ENCODE measurements around the gene BDH1. TPM values are rescaled to one million over a fixed set of nuclear protein-coding genes. Genes with fewer than 3 reads are reported as not detected.

The BDH1 gene
- total and polyA plus RNA-seq, 3 donors from 2014 or later = 12.8 to 22.4 (median 14.4) TPM

DNA sequence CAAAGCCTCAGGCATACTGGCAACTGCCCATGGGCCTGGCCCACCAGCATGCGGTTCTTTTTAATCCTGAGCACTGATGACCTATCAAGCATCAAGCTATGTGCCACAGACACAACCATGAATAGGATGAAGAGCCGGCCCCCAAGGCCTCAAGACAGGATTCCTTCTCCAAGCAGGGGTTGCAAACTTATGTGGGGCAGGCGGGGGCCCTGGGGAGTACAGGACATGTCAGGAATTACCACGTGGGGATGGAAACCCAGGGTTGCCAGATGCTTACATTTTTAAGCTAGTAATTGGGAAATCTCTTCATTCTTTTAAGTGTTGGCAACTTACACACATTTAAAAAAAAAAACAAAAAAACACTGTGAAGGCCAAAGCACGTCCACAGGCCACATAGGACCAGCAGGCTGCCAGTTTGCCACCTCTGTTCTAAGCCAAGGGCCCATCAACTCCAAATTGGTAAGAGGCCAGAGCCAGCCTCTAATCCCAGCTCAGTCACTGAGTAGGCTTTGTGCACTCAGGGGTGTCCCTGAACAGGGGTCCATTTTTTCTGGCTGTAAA lies 32.8 kb downstream of the BDH1 start:
- H3K36me3 ChIP-seq (ENCODE audit: low read depth, missing control alignments) = no peaks in the 10 kb centered on the region
- intact Hi-C loops (cut with DNase I; ENCODE audit: low total_unique reads) = no loop called here
- TF ChIP-seq POLR2A (IDR thresholded peaks at IDR 0.05) = no peak
- TF ChIP-seq, protein P1, sequence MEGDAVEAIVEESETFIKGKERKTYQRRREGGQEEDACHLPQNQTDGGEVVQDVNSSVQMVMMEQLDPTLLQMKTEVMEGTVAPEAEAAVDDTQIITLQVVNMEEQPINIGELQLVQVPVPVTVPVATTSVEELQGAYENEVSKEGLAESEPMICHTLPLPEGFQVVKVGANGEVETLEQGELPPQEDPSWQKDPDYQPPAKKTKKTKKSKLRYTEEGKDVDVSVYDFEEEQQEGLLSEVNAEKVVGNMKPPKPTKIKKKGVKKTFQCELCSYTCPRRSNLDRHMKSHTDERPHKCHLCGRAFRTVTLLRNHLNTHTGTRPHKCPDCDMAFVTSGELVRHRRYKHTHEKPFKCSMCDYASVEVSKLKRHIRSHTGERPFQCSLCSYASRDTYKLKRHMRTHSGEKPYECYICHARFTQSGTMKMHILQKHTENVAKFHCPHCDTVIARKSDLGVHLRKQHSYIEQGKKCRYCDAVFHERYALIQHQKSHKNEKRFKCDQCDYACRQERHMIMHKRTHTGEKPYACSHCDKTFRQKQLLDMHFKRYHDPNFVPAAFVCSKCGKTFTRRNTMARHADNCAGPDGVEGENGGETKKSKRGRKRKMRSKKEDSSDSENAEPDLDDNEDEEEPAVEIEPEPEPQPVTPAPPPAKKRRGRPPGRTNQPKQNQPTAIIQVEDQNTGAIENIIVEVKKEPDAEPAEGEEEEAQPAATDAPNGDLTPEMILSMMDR (IDR thresholded peaks at IDR 0.05) = no peak
- no peaks in the 10 kb centered on the region for H3K9me3 ChIP-seq
- H3K27ac ChIP-seq = no peak overlapping the region
- 74 to 77% methylated on average over 5 of the region's 5 CpGs for WGBS, 2 donors
- DNase-seq = no peak
- no peaks in the 10 kb centered on the region for H3K4me1 ChIP-seq
- no peak overlapping the region for H3K4me3 ChIP-seq
- H3K27me3 ChIP-seq = no peaks in the 10 kb centered on the region

DNA sequence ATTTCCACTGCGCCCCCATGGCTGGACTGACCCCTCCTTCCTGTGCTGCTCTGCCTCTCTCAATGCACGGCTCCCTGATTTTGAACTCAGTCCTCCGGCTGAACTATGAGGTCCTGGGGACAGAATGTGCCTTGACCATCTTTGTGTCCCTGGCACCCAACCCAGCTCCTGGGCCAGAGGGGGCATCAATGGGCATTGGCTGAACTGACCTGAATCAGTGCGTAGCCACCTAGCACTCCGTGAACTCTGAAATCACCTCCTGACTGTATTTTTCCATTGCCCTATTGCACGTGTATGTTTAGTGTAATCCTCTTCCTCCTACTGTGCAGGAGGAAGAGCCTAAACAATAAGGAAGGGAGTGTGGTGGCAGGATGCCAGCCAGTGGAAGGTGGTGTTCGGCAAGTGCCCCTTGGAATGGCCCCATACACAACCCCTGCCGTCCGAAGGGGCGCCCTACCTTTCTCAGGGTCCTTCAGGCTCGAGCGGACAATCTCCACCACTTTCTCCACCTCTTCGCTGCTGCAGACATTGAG lies 33.5 kb downstream of the BDH1 start:
- H3K4me1 ChIP-seq = no peaks in the 10 kb centered on the region
- H3K36me3 ChIP-seq (ENCODE audit: low read depth, missing control alignments) = no peaks in the 10 kb centered on the region
- no peak for DNase-seq
- H3K27ac ChIP-seq = no peak overlapping the region
- TF ChIP-seq POLR2A (IDR thresholded peaks at IDR 0.05) = no peak
- TF ChIP-seq, protein P1 (IDR thresholded peaks at IDR 0.05) = no peak
- intact Hi-C loops (cut with DNase I; ENCODE audit: low total_unique reads) = no loop called here
- H3K27me3 ChIP-seq = no peaks in the 10 kb centered on the region
- 85 to 87% methylated on average over 12 to 13 of the region's 13 CpGs for WGBS, 2 donors
- no peak overlapping the region for H3K4me3 ChIP-seq
- H3K9me3 ChIP-seq = no peaks in the 10 kb centered on the region

DNA sequence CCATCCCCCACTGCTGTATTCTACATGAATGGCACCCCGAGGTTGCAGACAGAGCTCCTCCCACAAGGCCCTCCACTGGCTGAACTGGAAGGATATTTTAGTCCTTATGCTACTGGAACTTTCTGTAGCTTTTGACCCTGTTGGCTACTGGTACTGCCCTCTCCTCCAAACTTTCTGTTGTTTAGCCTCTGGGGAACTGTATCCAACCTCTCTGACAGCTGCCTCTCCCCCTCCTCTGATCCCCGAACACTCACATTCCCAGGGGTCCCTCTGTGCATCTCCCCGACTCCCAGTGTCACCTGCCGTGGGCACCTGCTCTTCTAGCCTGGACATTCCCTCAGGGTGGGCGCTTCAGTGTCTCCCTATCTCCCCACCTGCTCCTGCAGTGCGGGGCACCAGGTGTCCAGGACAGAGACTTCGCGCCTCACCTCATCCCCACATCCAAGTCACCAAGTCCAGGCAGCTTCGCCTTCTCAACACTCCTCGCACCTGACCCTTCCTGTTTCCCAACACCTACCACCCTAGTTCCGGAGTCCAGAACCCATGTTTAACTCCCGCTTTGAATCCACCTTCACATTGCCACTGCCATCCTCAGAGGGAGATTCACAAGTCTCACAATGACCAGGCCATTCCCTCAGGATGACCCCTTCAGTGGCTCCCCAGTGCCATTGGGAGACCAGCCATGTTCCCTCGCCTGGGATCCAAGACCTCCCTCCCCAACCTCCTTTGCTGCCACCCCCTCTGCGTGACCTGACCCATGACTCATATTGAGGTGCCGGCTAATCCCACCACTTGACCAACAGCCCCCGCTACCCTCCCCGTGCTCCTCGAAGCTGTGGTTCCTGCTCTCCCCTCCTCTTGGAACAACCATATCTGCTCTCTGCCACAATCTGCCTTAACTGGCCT lies 34.2 kb downstream of the BDH1 start:
- TF ChIP-seq, protein P1 (IDR thresholded peaks at IDR 0.05) = no peak
- TF ChIP-seq POLR2A (IDR thresholded peaks at IDR 0.05) = no peak
- Histone ChIP-seq H3K27me3 (no peaks in the 10 kb centered on the region), H3K27ac (no peak overlapping the region), H3K9me3 (no peaks in the 10 kb centered on the region), H3K4me3 (no peak overlapping the region), H3K4me1 (no peaks in the 10 kb centered on the region), H3K36me3 (ENCODE audit: low read depth, missing control alignments) (no peaks in the 10 kb centered on the region)
- WGBS, 2 donors = 89 to 93% methylated on average over 18 of the region's 18 CpGs
- no peak for DNase-seq
- intact Hi-C loops (cut with DNase I; ENCODE audit: low total_unique reads) = no loop called here

DNA sequence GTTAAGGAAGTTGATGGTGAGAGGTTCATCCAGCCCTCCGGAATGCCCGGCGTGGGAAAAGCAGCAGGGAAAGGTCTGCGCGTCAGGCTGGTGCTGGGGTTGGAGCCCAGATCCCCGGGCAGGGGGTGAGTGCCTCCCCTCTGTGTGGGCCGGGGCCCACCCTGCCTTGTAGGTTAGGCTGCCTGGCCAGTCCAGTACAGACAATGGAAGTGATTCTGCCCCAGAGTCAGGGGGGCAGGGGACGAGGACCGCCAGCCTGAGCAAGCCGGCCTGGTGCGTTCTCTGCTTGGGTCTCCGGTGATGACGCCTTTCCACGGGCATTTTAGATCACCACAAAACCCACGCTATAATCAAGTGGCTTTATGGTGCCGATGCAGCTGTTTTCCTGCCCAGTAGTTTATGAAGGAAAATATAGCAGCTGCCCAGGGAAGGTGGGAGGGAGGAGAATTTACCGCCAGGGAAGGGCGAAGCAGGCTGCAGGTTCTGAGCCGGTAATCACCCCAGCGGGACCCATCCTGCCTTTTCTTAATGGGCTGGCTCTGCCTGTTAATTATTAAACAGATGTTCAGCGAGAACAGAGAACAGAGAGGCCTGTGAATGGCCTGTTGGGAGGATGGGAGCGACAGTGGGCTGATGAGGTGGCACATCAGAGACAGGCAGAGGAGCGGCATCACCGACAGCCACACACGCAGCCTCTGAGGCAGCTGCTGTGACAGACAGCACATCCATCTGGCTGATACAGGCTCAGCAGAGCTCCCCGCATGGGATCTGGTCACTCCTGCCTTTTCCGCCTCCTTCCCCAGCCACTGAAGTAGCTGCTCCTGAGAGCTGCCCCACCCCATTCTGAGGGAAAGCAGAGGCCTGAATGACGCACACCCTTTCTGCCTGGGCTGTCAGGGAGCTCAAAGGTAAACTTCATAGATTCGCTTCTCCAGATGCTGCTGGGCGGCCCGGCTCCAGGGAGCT lies 35.2 kb downstream of the BDH1 start:
- DNase-seq = no peak
- H3K36me3 ChIP-seq (ENCODE audit: low read depth, missing control alignments) = no peaks in the 10 kb centered on the region
- no peaks in the 10 kb centered on the region for H3K27me3 ChIP-seq
- no peak overlapping the region for H3K27ac ChIP-seq
- no peak overlapping the region for H3K4me3 ChIP-seq
- intact Hi-C loops (cut with DNase I; ENCODE audit: low total_unique reads) = no loop called here
- WGBS, 2 donors = 90 to 92% methylated on average over 25 to 31 of the region's 31 CpGs
- TF ChIP-seq, protein P1 (IDR thresholded peaks at IDR 0.05) = no peak
- no peak for TF ChIP-seq POLR2A (IDR thresholded peaks at IDR 0.05)
- no peaks in the 10 kb centered on the region for H3K9me3 ChIP-seq
- H3K4me1 ChIP-seq = no peaks in the 10 kb centered on the region

Measured in testis (tissue), 3 donors.